Stimulated activated CD4-positive, alpha-beta T cell treated with anti-CD3 and anti-CD28 coated beads, Interleukin-2, amount 100 ng/mL, for 48 hours (primary cell): ENCODE results near the gene ACTR10.
"Not testable (repeated sequence)": the region's sequence is repeated elsewhere in the genome, so short reads cannot be mapped to it uniquely, and the experiment has no call there.

Experiments
- DNase-seq, 2 donors: peaks; one replicate each; pipeline ENCODE4 v3.0.0-alpha.2; 2020

Gene ACTR10

DNA sequence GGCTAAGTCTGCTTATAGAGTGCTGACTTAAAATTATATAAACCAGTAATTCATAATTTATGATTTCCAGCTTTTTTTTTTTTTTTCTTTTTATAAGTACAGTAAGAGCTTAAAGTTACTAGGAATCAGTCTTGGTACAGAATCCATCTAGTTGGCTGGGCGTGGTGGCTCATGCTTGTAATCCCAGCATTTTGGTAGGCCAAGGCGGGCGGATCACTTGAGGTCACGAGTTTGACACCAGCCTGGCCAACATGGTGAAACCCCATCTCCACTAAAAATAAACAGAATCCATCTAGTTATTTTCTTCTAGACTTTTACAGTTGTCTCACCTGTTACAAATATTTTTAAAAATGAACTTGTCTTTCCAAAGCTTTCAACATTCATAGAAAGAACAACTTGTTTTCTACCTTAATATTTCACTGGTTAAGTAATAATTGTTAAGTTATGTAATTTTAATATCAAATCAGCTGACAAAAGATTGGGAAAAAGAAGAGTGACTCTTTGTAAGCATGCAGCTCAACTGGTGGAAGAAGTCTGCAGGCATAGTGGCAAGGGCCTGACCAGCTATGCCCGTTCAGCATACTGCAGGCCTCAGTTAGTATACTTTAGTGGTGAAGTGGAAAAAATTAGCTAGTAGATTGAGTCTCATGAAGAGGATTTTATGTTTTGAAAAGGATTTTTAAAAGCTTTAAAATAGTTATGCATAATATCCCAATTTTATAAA lies 27.3 kb downstream of the ACTR10 start:
- no peak for DNase-seq

DNA sequence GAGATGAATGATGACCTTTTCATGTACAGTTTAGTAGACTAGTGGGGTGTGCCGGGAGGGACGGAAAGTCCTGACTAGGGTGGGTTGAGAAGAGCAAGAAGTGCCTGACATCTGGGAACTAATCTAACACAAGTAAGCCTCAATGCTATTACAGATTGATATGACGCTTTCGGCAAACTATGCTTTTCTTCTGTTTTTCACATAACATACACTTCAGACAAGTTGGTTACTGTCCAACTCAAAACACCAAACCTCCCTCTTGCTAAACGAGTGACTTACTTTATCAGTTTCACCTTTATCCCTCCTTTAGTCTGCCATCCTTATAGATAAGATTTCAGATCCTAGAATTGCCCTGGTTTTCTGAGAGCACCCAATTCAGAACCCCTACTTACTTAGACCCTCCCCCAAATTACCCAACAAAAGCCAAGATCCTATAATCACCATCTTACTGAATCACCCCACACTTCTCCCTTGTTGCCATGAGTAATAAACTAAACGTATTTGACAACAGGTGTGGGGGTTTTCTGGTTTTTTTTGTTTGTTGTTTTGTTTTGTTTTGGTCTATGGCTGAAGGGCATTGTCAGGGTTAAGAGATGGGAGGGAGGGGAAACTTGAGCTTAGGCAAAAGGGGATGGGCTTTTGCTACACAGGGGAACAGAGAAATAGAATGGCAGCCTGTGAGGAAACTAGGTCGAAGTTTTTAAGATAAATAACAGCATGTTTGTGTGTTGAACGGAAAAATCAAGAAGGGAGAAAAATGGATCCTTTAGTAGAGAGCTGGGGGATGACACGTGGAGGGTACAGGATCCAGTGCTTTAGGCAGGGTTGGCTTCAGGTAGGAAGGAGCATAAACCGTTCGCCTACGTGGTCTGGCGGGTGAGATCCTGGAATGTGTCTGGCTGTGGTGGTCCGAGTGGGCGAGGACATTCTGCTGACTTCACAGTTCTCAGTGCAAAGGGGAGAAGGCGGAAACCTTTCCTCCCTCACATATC lies 38.6 kb downstream of the ACTR10 start:
- no peak for DNase-seq

DNA sequence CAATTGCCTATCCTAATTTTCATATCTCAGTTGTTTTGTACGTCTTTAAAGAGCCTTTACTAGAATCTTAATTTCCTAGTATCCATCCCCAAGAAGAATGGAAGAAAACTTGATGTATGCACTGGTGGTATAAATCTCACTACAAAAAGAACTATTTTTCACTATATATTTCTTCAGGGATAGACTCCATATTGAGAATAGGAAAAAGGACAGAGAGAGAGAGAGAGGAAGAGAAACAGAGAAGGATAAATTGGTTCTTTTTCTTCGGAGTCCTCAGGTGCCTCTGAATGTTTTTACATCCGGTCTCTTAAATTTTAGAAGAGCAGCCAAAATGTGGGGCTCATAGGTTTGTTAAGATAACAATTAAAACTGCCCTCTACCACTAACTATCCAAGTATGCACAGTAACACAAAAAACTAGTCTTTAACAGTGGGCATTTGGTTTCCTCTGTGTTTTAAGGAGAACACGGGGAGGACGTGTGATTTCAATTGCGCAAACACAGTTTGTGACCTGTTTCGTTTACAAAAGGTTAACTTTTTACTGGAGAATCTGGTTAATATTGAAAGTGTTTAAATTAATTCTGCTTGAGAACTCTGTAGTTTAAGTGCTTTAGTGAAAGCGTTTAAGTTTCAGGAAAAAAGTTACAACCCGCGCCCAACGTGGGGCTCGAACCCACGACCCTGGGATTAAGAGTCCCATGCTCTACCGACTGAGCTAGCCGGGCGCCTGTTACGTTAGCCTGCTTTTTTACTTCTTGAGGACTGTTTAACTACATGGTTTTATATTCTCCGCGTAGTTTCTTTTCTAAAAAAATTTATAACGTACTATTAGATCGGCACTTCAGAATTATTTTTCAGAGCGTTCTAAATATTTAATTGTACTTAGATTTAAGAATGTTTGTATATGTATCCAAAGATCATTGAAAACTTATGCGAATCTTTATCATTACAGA lies 39.6 kb downstream of the ACTR10 start:
- peak; percentile 81 to 86 for DNase-seq

- DNase-seq = no peak
These were observed 44.0 kb downstream of the ACTR10 start for GRCh38 chr14:58243790-58244555.

DNA sequence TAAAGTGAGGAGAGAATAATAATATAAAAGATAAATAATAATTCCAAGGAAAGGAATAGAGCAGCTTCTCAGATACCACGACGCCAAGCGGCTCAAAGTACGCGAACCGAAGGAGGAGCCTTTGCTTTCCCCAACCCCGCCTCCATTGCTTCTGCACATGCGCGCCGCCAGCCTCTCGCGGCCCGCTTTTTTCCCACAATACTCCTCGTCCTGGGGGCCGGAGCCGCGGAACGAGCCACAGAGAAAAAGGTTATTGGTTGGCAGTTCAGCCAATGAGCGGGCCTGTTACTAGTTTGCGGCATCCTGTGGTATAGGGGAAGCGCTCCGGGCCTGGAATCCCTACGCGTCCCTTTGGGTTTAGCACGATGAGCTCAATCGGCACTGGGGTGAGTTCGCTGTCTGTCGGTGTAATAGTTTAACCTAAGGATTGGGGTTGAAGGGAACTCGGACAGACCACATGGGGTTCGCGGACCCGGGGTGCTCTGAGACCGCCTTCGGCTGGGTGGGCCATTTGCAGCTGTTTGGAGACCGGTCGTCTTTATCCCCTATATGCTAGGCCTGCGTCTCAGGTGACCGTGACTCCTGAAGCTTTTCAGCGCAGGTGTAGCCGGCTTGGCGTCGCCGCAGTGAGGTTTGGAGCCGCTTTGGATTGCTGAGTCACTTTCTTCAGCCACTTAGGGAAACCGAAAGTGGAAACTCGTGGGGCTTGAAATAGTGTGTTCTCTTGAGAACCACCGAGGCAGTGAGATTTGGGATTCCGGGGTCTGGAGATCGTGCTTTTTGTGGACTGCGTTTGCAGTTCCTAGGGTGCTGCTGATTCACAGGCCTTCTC lies 44.8 kb downstream of the ACTR10 start, which contains the start of gene PSMA3:
TSS of gene PSMA3 (plus strand) at position 288 of the 832 bp plus-strand sequence. CDS start at position 366, 78 bp downstream.
- peak; percentile 91 to 95 for DNase-seq

DNA sequence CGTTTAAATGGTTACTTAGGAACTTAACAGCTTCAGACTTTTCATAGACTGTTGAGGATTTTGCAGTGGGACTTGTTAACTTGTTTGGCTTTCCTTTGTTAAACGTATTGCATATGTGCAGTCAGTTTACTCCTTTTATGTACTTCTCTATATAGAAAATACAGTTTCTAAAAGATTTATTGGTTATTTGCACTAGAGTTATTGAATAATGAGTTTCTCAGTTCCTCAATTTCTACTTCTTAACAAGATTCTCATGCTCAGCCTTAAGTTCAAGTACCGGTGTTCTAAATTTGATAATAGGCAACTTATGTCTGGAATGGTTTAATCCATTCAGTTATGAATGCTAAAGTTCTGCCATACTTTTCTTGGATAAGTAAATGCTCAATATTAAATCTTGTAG lies 45.6 kb downstream of the ACTR10 start:
- no peak for DNase-seq

GRCh38 chr14:58249611-58250010 lies 49.7 kb downstream of the ACTR10 start:
- no peak for DNase-seq

GRCh38 chr14:58258156-58258555 lies 58.2 kb downstream of the ACTR10 start:
- DNase-seq = no peak

DNA sequence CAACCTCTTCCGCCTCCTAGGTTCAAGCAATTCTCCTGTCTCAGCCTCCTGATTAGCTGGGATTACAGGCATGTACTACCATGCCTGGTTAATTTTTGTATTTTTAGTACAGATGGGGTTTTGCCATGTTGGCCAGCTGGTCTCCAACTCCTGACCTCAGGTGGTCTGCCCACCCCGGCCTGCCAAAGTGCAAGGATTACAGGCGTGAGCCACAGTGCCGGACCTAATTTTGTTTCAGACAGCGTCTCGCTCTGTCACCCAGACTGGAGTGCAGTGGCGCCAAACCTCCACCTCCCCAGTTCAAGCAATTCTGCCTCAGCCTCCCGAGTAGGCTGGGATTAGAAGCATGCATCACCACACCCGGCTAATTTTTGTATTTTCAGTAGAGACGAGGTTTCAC lies 62.1 kb downstream of the ACTR10 start:
- DNase-seq = not testable (repeated sequence)

GRCh38 chr14:58265401-58265800 lies 65.5 kb downstream of the ACTR10 start:
- no peak for DNase-seq

DNA sequence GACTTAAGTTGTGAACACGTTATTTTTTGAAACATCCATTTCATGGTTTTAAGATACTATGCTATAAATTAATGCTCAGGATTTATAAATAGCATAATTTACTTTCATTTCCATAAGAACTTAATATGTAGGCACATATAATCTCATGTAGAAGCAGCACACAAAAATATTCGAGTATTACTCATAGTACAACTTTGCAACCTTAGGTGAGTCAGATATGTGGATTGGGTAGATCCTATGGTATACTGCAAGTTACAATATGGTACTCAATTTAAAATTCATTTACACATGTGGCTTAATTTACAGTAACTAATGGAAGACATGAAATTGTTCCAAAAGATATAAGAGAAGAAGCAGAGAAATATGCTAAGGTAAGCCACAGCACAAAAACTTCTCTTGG lies 70.7 kb downstream of the ACTR10 start:
- no peak for DNase-seq

- DNase-seq = no peak
These were observed 72.8 kb downstream of the ACTR10 start for GRCh38 chr14:58272588-58273372.

DNA sequence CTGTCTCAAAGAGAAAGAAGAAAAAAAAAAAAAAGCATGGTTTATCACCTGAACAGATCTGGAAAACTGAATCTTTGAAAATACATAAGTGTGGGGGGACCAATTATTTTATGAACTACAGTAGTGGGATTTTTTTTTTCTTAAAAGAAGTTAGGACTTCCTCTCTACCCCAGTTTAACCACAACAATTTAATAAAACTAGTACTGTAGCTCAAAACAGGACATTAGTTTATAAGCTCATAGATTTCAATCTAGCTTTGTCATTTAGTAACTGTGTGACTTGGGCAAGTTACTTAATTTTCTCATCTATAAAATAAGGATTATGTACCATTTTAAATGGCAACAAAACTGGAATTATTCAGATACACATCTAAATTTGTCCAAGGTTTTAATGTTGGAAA lies 74.9 kb downstream of the ACTR10 start:
- DNase-seq = no peak

- DNase-seq = no peak
These were observed 75.7 kb downstream of the ACTR10 start for GRCh38 chr14:58275527-58276190.

DNA sequence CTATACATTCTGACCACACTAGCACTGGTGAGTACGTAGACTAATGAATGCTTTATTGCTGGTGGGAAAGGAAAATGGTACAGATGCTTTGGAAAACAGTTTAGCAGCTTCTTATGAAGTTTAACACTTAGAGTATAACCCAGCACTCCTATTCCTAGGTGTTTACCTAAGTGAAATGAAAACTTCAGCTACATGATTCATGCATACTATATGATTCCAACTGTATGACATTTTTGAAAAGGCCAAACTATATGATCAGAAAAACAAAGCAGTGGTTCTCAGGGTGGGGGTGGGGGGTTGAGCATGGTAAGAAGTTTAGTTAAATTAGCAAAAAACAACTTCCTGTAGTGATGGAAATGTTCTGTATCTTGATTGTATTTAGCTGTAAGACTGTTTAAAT lies 76.3 kb downstream of the ACTR10 start:
- no peak for DNase-seq

DNA sequence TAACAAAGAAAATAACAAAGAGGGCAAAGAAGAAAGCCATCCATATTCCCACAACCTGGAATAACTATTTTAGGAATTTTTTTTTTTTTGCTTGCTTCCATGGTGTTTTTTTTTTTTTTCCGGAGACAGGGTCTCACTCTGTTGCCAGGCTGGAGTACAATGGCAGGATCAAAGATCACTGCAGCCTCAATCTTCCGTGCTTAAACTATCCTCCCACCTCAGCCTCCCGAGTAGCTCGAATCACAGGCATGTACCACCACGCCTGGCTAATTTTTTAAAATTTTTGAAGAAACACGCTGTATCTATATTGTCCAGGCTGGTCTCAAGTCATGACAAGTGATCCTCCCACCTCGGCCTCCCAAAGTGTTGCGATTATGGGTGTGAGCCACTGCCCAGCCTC lies 78.2 kb downstream of the ACTR10 start:
- DNase-seq = no peak

DNA sequence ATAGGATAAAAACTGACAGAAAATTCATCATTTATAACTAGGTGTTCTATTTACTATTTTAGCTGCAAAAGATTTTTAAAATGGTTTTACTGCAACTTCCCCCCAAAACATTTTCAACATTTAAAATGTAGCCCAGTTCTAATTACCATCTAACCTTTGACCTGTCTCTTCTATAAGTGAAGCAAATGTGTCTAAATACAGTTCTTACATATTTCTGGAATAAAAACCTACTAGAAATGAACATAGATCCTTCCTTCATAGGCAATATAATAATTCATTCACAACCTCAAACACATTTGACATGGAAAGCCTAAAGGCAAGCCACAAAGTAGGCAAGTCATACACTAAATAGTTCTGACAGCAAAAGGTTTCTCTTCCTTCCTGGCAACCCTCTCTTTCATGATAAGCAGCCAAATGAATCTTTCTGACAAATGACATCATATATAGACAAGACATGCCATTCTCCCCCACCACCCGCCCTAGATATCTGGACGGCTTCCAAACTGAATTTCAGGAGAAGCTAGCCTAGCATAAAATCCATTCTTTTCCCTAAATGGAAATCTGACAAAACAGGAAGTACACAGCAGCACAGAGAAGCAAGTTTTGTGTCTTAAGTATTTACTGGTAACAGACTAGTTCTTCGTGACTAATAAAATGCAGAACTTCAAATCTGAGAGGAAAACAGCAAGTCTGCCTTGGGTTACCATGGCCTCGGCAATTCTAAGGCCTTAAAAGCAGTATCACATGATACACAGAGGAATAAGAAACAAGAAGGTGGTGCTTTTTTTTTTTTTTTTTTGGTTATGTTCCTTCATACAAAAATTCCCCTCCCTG lies 81.2 kb downstream of the ACTR10 start:
- no peak for DNase-seq

GRCh38 chr14:58281969-58282368 lies 82.0 kb downstream of the ACTR10 start:
- DNase-seq = no peak
